GDM1 (cell line): ENCODE measurements around the gene PTPN18.
A peak's percentile ranks its signal among the peaks of the same experiment; 100 is the strongest.
"Not testable (repeated sequence)": the region's sequence is repeated elsewhere in the genome, so short reads cannot be mapped to it uniquely, and the experiment has no call there.

Experiments used
- DNase-seq: peaks from one replicate; lab custom pipeline; 2025; lab: John Stamatoyannopoulos, UW

PTPN18 gene, protein sequence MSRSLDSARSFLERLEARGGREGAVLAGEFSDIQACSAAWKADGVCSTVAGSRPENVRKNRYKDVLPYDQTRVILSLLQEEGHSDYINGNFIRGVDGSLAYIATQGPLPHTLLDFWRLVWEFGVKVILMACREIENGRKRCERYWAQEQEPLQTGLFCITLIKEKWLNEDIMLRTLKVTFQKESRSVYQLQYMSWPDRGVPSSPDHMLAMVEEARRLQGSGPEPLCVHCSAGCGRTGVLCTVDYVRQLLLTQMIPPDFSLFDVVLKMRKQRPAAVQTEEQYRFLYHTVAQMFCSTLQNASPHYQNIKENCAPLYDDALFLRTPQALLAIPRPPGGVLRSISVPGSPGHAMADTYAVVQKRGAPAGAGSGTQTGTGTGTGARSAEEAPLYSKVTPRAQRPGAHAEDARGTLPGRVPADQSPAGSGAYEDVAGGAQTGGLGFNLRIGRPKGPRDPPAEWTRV

GRCh38 chr2:130355578-130356431, at the start of gene PTPN18:
TSS of gene PTPN18 (plus strand) at chr2:130356056. CDS start at chr2:130356108, 52 bp downstream.
- peak; percentile 34 for DNase-seq

- DNase-seq = no peak
Observed at GRCh38 chr2:130307850-130308249, 48.0 kb upstream of the PTPN18 start.

DNA sequence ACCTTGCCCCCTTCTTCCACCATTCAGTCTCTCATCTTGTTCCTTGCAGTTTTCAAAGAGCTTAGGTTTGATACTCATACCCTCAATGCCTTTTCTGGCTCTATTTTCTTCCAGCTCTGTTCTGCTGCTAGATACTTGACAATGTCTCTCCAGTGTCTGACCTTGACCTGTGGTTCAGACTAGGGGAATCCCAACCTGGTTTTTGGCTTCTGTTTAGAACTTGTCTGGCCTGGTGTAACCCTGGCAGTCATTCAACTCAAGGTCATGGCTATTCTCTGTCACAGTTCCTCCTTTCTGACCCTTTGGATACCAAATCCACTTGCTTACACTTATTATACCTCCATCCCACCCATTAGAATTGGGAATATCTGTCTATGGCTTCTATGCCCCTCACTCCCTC, 45.0 kb upstream of the PTPN18 start:
- DNase-seq = no peak

DNA sequence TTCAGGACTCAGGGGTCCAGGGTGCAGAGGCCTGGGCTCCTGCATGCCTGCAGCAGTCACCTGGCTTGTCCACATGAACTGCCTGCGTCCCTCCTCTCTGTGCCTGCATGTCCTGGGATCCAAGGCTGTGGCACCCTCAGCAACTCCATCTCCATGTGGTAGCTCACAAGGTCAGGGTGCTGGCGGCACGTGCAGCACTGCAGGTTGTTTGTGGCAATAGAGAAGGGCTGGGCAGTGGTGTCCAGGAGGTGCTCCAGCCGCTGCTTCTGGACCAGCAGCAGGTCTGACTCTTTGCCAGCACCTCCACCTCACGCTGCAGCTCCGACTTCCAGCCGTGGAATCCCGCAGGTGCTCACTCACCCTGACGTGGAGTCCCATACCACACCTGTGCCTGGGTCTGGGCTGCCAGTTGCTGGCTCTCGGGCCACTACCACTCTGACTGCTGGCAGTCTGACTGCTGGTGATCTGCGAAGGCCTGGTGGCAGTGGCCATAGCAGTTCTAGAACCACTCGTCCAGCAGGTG, 42.0 kb upstream of the PTPN18 start:
- DNase-seq = no peak

- DNase-seq = no peak
Observed at GRCh38 chr2:130314377-130314776, 41.5 kb upstream of the PTPN18 start.

GRCh38 chr2:130316596-130316995, 39.3 kb upstream of the PTPN18 start:
- no peak for DNase-seq

DNA sequence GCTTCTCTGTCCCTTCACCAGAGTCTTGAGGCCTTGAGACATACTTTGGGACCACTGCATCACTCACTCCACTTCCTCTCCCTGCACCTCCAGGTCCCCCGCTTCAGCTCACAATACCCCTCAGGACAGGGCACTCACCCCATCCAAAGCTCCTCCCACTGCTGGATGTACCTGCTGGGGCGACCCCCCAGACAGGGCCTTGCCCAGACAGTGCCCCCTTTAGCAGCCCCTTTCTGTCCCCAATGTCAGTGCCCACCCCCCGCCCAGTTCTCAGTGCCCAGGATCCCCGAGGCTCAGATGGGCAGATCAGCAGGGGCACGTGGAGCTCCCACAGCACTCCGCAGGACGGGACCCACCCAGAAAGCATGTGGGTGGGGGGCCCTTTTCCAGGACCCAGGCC, 37.0 kb upstream of the PTPN18 start:
- DNase-seq = no peak

DNA sequence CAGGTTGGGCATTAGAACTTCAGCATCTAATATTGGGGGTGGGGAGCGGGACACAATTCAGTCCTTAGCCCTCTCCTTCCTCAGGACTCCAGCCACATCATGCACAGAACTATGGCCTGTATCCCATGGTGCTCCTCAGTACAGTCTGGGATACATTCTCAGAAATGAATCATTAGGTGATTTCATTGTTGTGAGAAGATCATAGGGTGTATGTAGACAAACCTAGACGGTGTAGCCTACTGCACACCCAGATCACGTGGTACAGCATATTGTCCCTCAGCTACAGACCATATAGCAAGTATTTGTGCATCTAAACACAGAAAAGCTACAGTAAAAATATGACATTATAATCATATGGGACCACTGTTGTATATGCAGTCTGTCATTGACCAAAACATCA, 36.3 kb upstream of the PTPN18 start:
- no peak for DNase-seq

GRCh38 chr2:130327703-130328527, 27.9 kb upstream of the PTPN18 start:
- DNase-seq = no peak

- no peak for DNase-seq
Observed at GRCh38 chr2:130328710-130329109, 27.1 kb upstream of the PTPN18 start.

DNA sequence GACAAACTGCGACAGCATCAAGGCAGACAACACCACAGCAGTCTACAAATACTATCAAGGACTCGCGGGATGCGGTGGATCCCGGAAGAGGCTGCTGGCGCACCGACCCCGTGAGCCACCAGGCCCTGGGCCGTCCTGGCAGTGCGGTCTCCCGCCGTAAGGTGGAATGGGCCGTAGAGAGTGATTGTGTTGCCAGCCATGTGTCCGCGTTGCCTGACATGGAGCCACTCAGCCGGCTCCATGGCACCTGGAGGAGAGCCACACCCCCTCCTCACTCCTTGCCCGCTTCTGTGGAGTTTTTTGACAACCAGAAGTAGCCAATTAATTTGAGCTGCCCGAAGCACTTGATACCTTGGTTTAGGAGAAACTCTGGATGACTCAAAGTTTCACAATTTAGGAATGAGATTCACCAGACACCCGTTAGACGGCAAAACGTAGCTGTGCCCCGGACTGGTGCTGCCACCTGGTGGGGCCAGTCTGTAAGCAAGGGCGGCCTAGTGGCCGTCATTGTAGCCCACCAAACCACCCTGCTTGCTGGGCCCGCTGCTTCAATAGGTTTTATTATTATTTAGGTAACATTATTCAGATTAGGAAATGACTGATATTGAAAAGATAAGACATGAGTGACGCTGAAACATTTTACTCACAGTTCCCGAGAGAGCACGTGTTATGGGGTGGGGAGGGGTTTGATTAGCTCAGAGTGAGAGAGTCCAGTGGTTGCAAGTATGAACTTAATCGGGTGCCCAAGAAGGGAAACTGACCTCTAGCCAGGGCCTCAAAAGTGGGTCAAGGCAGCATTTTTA, 23.4 kb upstream of the PTPN18 start:
- peak; percentile 37 for DNase-seq

DNA sequence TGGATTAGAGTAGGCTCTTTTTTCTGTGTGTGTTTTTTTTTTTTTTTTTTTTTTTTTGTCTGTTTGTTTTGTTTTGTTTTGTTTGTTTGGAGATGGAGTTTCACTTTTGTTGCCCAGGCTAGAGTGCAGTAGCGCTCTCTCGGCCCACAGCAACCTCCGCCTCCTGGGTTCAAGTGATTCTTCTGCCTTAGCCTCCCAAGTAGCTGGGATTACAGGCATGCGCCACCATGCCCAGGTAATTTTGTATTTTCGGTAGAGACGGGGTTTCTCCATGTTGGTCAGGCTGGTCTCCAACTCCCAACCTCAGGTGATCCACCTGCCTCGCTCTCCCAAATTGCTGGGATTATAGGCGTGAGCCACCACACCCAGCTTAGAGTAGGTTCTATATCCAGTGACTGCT, 22.6 kb upstream of the PTPN18 start:
- DNase-seq = not testable (repeated sequence)

DNA sequence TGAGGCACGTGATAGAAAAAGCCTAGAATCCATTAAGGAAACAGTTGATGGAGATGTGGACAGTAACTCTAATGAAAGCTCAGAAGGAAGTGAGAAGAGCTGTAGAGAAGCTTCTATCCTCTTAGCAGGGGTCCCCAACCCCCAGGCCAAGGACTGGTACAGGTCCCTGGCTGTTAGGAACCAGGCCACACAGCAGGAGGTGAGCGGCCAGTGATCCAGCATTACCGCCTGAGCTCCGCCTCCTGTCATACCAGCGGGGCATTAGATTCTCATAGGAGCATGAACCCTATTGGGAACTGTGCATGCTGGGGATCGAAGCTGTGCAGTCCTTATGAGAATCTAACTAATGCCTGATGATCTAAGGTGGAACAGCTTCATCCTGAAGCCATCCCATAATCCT, 21.8 kb upstream of the PTPN18 start:
- DNase-seq = no peak

GRCh38 chr2:130335226-130335625, 20.6 kb upstream of the PTPN18 start:
- no peak for DNase-seq

- no peak for DNase-seq
Observed at GRCh38 chr2:130336150-130336876, 19.5 kb upstream of the PTPN18 start.

DNA sequence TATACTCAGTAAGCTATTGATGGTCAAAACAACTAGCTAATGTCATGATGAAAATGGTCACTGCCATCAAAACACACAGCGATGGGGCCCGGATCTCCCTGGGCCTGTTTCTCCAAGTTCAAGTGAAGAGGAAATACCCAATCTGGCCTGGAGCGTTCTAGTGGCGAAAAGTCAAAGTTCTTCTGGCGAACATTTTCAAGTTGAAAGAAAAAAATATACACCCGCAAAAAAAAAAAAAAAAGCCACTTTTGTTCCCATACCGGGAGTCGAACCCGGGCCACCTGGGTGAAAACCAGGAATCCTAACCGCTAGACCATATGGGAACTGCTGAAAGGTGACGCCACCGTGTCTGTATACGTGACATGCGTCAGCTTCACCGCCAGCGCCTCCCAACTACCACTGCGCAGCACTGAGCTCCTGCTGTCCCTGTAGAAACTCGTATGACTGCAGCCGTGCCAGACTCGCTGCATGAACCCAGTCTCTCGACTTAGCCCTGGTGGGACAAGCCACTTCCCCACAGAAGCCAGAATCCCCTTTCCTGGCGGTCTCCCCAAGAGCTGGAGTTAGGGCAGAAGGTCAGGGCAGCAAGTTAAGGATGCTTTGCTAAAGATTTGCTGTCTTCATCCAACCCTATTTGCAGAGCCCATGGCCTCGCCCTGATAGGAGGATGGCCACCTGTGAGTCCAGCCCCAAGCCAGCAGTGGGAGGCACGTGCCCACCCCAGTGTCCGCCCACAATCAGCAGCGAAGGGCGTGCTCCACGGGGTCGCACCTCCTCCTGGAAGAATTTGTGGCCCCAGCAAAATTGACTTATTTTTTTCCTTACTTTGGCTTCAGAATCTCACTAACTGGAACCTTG, 18.8 kb upstream of the PTPN18 start:
- no peak for DNase-seq

GRCh38 chr2:130337735-130338325, 18.0 kb upstream of the PTPN18 start:
- no peak for DNase-seq

DNA sequence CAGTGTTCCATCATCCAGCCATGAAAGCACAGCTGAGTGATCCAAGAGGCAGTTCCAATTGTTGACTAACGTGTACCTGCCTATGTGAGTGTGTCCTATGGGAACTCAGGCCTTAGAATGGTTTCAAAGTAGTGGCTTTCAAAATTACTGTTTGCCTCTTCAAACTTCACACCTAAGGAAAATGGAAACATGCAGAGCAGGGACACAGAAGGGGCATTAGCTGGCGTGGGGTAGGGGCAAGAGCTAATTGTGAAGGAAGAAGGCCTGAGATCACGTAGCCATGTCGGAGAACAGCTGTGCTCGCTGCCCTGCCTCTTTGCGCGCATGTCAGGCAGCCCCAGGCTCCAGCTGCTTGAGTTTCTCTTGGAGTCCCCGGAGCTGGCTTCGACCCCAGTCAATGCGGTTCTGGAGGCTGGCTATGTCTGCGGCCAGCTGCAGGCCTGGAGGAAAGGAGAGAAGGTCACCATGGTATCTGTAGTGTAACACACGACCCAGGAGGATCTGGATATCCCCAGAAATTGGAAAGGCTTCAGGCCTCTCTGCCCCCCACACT, 17.0 kb upstream of the PTPN18 start:
- no peak for DNase-seq
